HL-60 (cell line): ENCODE results near the gene EPS15.

Source experiments
- DNase-seq, 2 experiments: peaks; one replicate each; pipeline ENCODE4 v3.0.0-alpha.2; 2010 to 2020; ENCODE audit warnings: low read depth in 1 of 2, low spot score in 1 of 2
- H3K27ac ChIP-seq: fragments of 250-450 bp; sonication (Bioruptor Pico); replicated peaks from 2 replicates; pipeline ENCODE4 v1.5.1; 2020; ENCODE audit warnings: mild to moderate bottlenecking, moderate library complexity
- H3K27me3 ChIP-seq: fragments of 250-450 bp; sonication (Bioruptor Pico); 2 replicates; pipeline ENCODE4 v1.5.1; 2021; ENCODE audit warnings: mild to moderate bottlenecking, moderate library complexity; ENCODE audit not compliant: insufficient read depth, poor library complexity, severe bottlenecking
- H3K4me3 ChIP-seq: replicated peaks from 2 replicates; pipeline ENCODE4 v1.5.1; 2011; ENCODE audit warnings: mild to moderate bottlenecking, control low read depth, low read length; ENCODE audit not compliant: insufficient read depth
- CTCF ChIP-seq: IDR thresholded peaks from one replicate; pipeline ENCODE4 v1.5.1; 2011; ENCODE audit warnings: low read length, control low read depth, inconsistent platforms; ENCODE audit not compliant: insufficient read depth
- GABPA ChIP-seq: IDR thresholded peaks from 2 replicates; pipeline ENCODE4 v1.6.1; 2012; ENCODE audit warnings: low read depth
- POLR2AphosphoS5 ChIP-seq: IDR thresholded peaks from 2 replicates; pipeline ENCODE4 v1.6.1; 2012; ENCODE audit warnings: low read depth
- REST ChIP-seq: IDR thresholded peaks from 2 replicates; pipeline ENCODE4 v1.6.1; 2012; ENCODE audit warnings: low read depth; ENCODE audit not compliant: insufficient replicate concordance
- SPI1 ChIP-seq: IDR thresholded peaks from 2 replicates; pipeline ENCODE4 v1.6.1; 2012; ENCODE audit warnings: low read depth, mild to moderate bottlenecking, borderline replicate concordance

EPS15 gene

GRCh38 chr1:51328279-51328678, 190.8 kb downstream of the EPS15 start:
- DNase-seq = no peak
- no peak overlapping the region for H3K4me3 ChIP-seq
- no peaks in the 10 kb centered on the region for H3K27me3 ChIP-seq
- TF ChIP-seq SPI1 = no peak
- TF ChIP-seq CTCF = no peak
- no peak for TF ChIP-seq POLR2AphosphoS5
- TF ChIP-seq GABPA = no peak
- TF ChIP-seq REST = no peak
- no peak overlapping the region for H3K27ac ChIP-seq

GRCh38 chr1:51327386-51327785, 191.7 kb downstream of the EPS15 start:
- H3K4me3 ChIP-seq = no peak overlapping the region
- DNase-seq = no peak
- no peak for TF ChIP-seq GABPA
- no peak for TF ChIP-seq POLR2AphosphoS5
- no peak for TF ChIP-seq REST
- TF ChIP-seq CTCF = no peak
- no peak for TF ChIP-seq SPI1
- H3K27ac ChIP-seq = no peak overlapping the region
- H3K27me3 ChIP-seq = no peaks in the 10 kb centered on the region

- DNase-seq = no peak
Observed at GRCh38 chr1:51326839-51327238, 192.2 kb downstream of the EPS15 start.

More at GRCh38 chr1:51326839-51327238, 192.2 kb downstream of the EPS15 start:
- no peak overlapping the region for H3K4me3 ChIP-seq
- TF ChIP-seq POLR2AphosphoS5 (no peak), GABPA (no peak), SPI1 (no peak), CTCF (no peak), REST (no peak)
- H3K27me3 ChIP-seq = no peaks in the 10 kb centered on the region
- H3K27ac ChIP-seq = no peak overlapping the region
